Liver (tissue), 9 donors: Measurements from ENCODE around the gene JMJD7. TPM values are rescaled to one million over a fixed set of nuclear protein-coding genes. Genes with fewer than 3 reads are reported as not detected.
A peak's percentile ranks its signal among the peaks of the same experiment; 100 is the strongest.

Source experiments
- DNase-seq: peaks from one replicate; pipeline ENCODE4 v3.0.0-alpha.2; 2017; ENCODE audit warnings: low spot score
- H3K27ac ChIP-seq, 2 donors: one replicate each; pipeline ENCODE4 v1.7.0; 2013; ENCODE audit warnings: inconsistent platforms in 2 of 2, low read length in 2 of 2, control low read depth in 1 of 2, low read depth in 1 of 2, mild to moderate bottlenecking in 1 of 2
- H3K27me3 ChIP-seq, 4 donors: one replicate each; pipeline versions ENCODE4 v1.6.1 to v1.7.0; 2013; ENCODE audit warnings: low read length in 3 of 4, inconsistent platforms in 1 of 4, mild to moderate bottlenecking in 1 of 4, moderate library complexity in 1 of 4; ENCODE audit not compliant: control insufficient read depth in 4 of 4, insufficient read depth in 4 of 4
- H3K36me3 ChIP-seq, 4 donors: one replicate each; pipeline versions ENCODE4 v1.6.1 to v1.7.0; 2013; ENCODE audit warnings: low read length in 3 of 4, mild to moderate bottlenecking in 3 of 4, low read depth in 1 of 4, moderate library complexity in 1 of 4; ENCODE audit not compliant: control insufficient read depth in 4 of 4, insufficient read depth in 3 of 4
- H3K4me1 ChIP-seq, 4 donors: one replicate each; pipeline versions ENCODE4 v1.6.1 to v1.7.0; 2013; ENCODE audit warnings: low read length in 3 of 4, mild to moderate bottlenecking in 3 of 4, moderate library complexity in 1 of 4; ENCODE audit not compliant: control insufficient read depth in 4 of 4, insufficient read depth in 4 of 4
- H3K4me3 ChIP-seq, 3 donors: one replicate each; pipeline versions ENCODE4 v1.6.1 to v1.7.0; 2013; ENCODE audit warnings: low read length in 3 of 3, control low read depth in 1 of 3, low read depth in 1 of 3, mild to moderate bottlenecking in 1 of 3
- H3K9ac ChIP-seq, 2 donors: one replicate each; pipeline ENCODE4 v1.7.0; 2013; ENCODE audit warnings: low read length in 2 of 2, mild to moderate bottlenecking in 2 of 2, moderate library complexity in 2 of 2, control low read depth in 1 of 2, low read depth in 1 of 2
- H3K9me3 ChIP-seq, 4 donors: one replicate each; pipeline versions ENCODE4 v1.6.1 to v1.7.0; 2013; ENCODE audit warnings: low read length in 3 of 4; ENCODE audit not compliant: control insufficient read depth in 4 of 4
- FOXA1 ChIP-seq: IDR thresholded peaks from 2 replicates; pipeline ENCODE4 v1.6.1; 2016; ENCODE audit warnings: antibody characterized with exemption
- FOXA2 ChIP-seq: IDR thresholded peaks from 2 replicates; pipeline ENCODE4 v1.6.1; 2016; ENCODE audit warnings: antibody characterized with exemption
- GABPA ChIP-seq, 2 donors: IDR thresholded peaks in 1 of 2; conservative IDR thresholded peaks in 1 of 2; 2 replicates each; pipeline ENCODE4 v1.6.1; 2016; ENCODE audit warnings: antibody characterized with exemption in 2 of 2, mild to moderate bottlenecking in 1 of 2, moderate library complexity in 1 of 2
- HNF4A ChIP-seq, 2 donors: conservative IDR thresholded peaks; 2 replicates each; pipeline ENCODE4 v1.6.1; 2016; ENCODE audit warnings: antibody characterized with exemption in 2 of 2, mild to moderate bottlenecking in 2 of 2
- HNF4G ChIP-seq: IDR thresholded peaks from 2 replicates; pipeline ENCODE4 v1.6.1; 2016; ENCODE audit warnings: antibody characterized with exemption
- JUND ChIP-seq, 2 donors: IDR thresholded peaks; 2 replicates each; pipeline ENCODE4 v1.6.1; 2016; ENCODE audit warnings: antibody characterized with exemption in 2 of 2
- MAX ChIP-seq: IDR thresholded peaks from 2 replicates; pipeline ENCODE4 v1.6.1; 2016; ENCODE audit warnings: antibody characterized with exemption
- NR2F2 ChIP-seq: IDR thresholded peaks from 2 replicates; pipeline ENCODE4 v1.6.1; 2016; ENCODE audit warnings: antibody characterized with exemption
- RAD21 ChIP-seq, 2 donors: IDR thresholded peaks; 2 replicates each; pipeline ENCODE4 v1.6.1; 2016; ENCODE audit warnings: antibody characterized with exemption in 2 of 2, mild to moderate bottlenecking in 2 of 2
- RXRA ChIP-seq, 2 donors: IDR thresholded peaks; 2 replicates each; pipeline ENCODE4 v1.6.1; 2017 to 2018; ENCODE audit warnings: antibody characterized with exemption in 2 of 2, mild to moderate bottlenecking in 1 of 2
- SP1 ChIP-seq: IDR thresholded peaks from 2 replicates; pipeline ENCODE4 v1.6.1; 2018; ENCODE audit warnings: antibody characterized with exemption, mild to moderate bottlenecking
- TAF1 ChIP-seq: conservative IDR thresholded peaks from 2 replicates; pipeline ENCODE4 v1.6.1; 2016; ENCODE audit warnings: antibody characterized with exemption, mild to moderate bottlenecking
- YY1 ChIP-seq: IDR thresholded peaks from 2 replicates; pipeline ENCODE4 v1.6.1; 2016; ENCODE audit warnings: antibody characterized with exemption, mild to moderate bottlenecking
- ZBTB33 ChIP-seq: IDR thresholded peaks from 2 replicates; pipeline ENCODE4 v1.6.1; 2016; ENCODE audit warnings: antibody characterized with exemption
- WGBS: extraction: QIAGEN DNeasy Blood & Tissue Kit; methylation state at CpG from one replicate; pipeline ENCODE4 v1.1.7; 2013; 5-methylcytosine and 5-hydroxymethylcytosine counted together
- polyA plus RNA-seq, 2 donors: library from polyadenylated mRNA; stranded (reverse) in 1 of 2; unstranded in 1 of 2; fragments of 200-250 nt in 1 of 2; fragments of >200 nt in 1 of 2; fragmentation: Nextera tagmentation in 1 of 2; extraction: Ambion mirVana in 1 of 2; gene quantifications; one replicate each; pipeline versions ENCODE4 v1.2.1 to v1.2.3, GENCODE V29; 2013 to 2015
- total RNA-seq, 2 donors: library from RNA; depleted of rRNA; stranded (reverse); fragments of >200 nt; gene quantifications; one replicate each; pipeline ENCODE4 v1.2.3, GENCODE V29; 2014
- TF ChIP-seq, protein P1 (sequence below): IDR thresholded peaks from 2 replicates; pipeline ENCODE4 v1.6.1; 2016; ENCODE audit warnings: antibody characterized with exemption
- TF ChIP-seq, protein P2 (sequence below): fragments of 150-350 bp; IDR thresholded peaks from 2 replicates; pipeline ENCODE4 v1.5.1; 2017; ENCODE audit warnings: improper control_type of control experiment, low read depth, low read length; ENCODE audit not compliant: missing input control
- donor health status: healthy.
- donor health status: healthy.
- donor health status: healthy.
- donor health status: healthy.
- donor health status: healthy.

Gene JMJD7
- total and polyA plus RNA-seq, 4 donors = 0.75 to 5.9 (median 5.4) TPM

- TF ChIP-seq, protein P1, sequence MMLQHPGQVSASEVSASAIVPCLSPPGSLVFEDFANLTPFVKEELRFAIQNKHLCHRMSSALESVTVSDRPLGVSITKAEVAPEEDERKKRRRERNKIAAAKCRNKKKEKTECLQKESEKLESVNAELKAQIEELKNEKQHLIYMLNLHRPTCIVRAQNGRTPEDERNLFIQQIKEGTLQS = no peak
- TF ChIP-seq ZBTB33 = no peak
Measured at GRCh38 chr15:41884458-41884857, 56.6 kb downstream of the JMJD7 start (continued).

DNA sequence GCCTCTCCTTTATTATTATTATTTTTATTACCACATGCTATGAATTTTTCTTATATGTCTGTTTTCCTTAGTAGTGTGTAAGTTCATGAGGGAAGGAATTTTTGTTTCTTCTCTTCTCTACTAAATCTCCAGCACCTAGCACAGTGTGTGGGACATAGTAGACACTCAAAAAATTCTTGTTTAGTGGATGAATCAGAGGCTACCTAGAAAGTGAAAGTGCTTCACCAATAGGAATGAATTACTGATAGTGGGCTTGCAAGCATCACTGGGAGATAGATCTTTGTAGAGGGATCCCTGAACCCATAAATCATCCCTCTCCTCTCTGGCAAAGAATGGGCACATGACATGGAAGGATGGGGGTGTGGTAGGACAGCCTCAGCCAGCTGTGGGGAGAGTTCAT is 57.4 kb downstream of the JMJD7 start:
- Histone ChIP-seq H3K27ac (peak overlapping the region in 1 of 2 donors; percentile 22), H3K27me3 (no peaks in the 10 kb centered on the region), H3K9ac (no peak overlapping the region), H3K9me3 (no peaks in the 10 kb centered on the region), H3K4me1 (peaks cover 26 to 44% (median 33%) of the 10 kb centered on the region in 4 donors), H3K4me3 (no peak overlapping the region), H3K36me3 (no peaks in the 10 kb centered on the region)
- no peak for TF ChIP-seq GABPA (IDR thresholded peaks at IDR 0.05 in 1 of 2, conservative IDR thresholded peaks at IDR 0.05 in 1 of 2)
- TF ChIP-seq YY1 = no peak
- TF ChIP-seq, protein P2, sequence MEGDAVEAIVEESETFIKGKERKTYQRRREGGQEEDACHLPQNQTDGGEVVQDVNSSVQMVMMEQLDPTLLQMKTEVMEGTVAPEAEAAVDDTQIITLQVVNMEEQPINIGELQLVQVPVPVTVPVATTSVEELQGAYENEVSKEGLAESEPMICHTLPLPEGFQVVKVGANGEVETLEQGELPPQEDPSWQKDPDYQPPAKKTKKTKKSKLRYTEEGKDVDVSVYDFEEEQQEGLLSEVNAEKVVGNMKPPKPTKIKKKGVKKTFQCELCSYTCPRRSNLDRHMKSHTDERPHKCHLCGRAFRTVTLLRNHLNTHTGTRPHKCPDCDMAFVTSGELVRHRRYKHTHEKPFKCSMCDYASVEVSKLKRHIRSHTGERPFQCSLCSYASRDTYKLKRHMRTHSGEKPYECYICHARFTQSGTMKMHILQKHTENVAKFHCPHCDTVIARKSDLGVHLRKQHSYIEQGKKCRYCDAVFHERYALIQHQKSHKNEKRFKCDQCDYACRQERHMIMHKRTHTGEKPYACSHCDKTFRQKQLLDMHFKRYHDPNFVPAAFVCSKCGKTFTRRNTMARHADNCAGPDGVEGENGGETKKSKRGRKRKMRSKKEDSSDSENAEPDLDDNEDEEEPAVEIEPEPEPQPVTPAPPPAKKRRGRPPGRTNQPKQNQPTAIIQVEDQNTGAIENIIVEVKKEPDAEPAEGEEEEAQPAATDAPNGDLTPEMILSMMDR = no peak
- no peak for TF ChIP-seq MAX
- TF ChIP-seq HNF4G = no peak
- TF ChIP-seq RXRA (IDR thresholded peaks at IDR 0.05) = no peak
- TF ChIP-seq NR2F2 = no peak
- no peak for TF ChIP-seq SP1
- no peak for TF ChIP-seq JUND (IDR thresholded peaks at IDR 0.05)
- no peak for TF ChIP-seq FOXA2
- no peak for DNase-seq

GRCh38 chr15:41885841-41886240 is 57.9 kb downstream of the JMJD7 start:
- Histone ChIP-seq H3K4me3 (no peak overlapping the region), H3K36me3 (no peaks in the 10 kb centered on the region), H3K27ac (no peak overlapping the region), H3K4me1 (peaks cover 22 to 39% (median 28%) of the 10 kb centered on the region in 4 donors), H3K9ac (no peak overlapping the region), H3K9me3 (no peaks in the 10 kb centered on the region), H3K27me3 (no peaks in the 10 kb centered on the region)
- 97% methylated on average over 14 of the region's 14 CpGs for WGBS
- no peak for DNase-seq
- TF ChIP-seq ZBTB33 (no peak), HNF4G (no peak), FOXA2 (no peak), JUND (IDR thresholded peaks at IDR 0.05) (no peak), MAX (no peak), YY1 (no peak), RAD21 (IDR thresholded peaks at IDR 0.05) (no peak), TAF1 (no peak), HNF4A (conservative IDR thresholded peaks at IDR 0.05) (no peak), NR2F2 (no peak), FOXA1 (no peak), SP1 (no peak), GABPA (IDR thresholded peaks at IDR 0.05 in 1 of 2, conservative IDR thresholded peaks at IDR 0.05 in 1 of 2) (no peak)
- TF ChIP-seq, protein P1 = no peak
- TF ChIP-seq, protein P2 = no peak
